Mesendoderm (in vitro differentiated cells): ENCODE results near the gene SRBD1.

Experiments used
- DNase-seq: peaks from one replicate; pipeline ENCODE4 v3.0.0; 2013
- H2AK5ac ChIP-seq: 2 replicates; pipeline ENCODE4 v1.6.1; 2013; ENCODE audit warnings: low read length, inconsistent platforms
- H2BK120ac ChIP-seq: 2 replicates; pipeline ENCODE4 v1.6.1; 2013; ENCODE audit warnings: low read depth, mild to moderate bottlenecking, low read length, moderate library complexity, mixed read lengths
- H2BK15ac ChIP-seq: replicated peaks from 2 replicates; pipeline ENCODE4 v1.6.1; 2013; ENCODE audit warnings: low read depth, mild to moderate bottlenecking, moderate library complexity
- H2BK5ac ChIP-seq: 2 replicates; pipeline ENCODE4 v1.6.1; 2013; ENCODE audit warnings: low read length, inconsistent platforms
- H3K18ac ChIP-seq: 2 replicates; pipeline ENCODE4 v1.6.1; 2013; ENCODE audit warnings: mild to moderate bottlenecking, low read length, mixed read lengths
- H3K23ac ChIP-seq: one replicate; pipeline ENCODE4 v1.6.1; 2013; ENCODE audit warnings: low read length
- H3K27ac ChIP-seq: 2 replicates; pipeline ENCODE4 v1.5.1; 2013; ENCODE audit warnings: low read depth, mild to moderate bottlenecking, inconsistent platforms, low read length, moderate library complexity
- H3K27me3 ChIP-seq: 2 replicates; pipeline ENCODE4 v1.6.1; 2013; ENCODE audit warnings: low read length, control low read depth, mild to moderate bottlenecking, inconsistent platforms; ENCODE audit not compliant: insufficient read depth, poor library complexity
- H3K36me3 ChIP-seq: 2 replicates; pipeline ENCODE4 v1.6.1; 2013; ENCODE audit warnings: low read length, inconsistent platforms; ENCODE audit not compliant: control insufficient read depth, insufficient read depth
- H3K4ac ChIP-seq: one replicate; pipeline ENCODE4 v1.6.1; 2013; ENCODE audit warnings: low read depth, mild to moderate bottlenecking, low read length, moderate library complexity
- H3K4me1 ChIP-seq: 2 replicates; pipeline ENCODE4 v1.6.1; 2013; ENCODE audit warnings: low read depth, low read length, inconsistent platforms; ENCODE audit not compliant: control insufficient read depth
- H3K4me2 ChIP-seq: 2 replicates; pipeline ENCODE4 v1.6.1; 2013; ENCODE audit warnings: low read length
- H3K4me3 ChIP-seq: 2 replicates; pipeline ENCODE4 v1.5.1; 2013; ENCODE audit warnings: mild to moderate bottlenecking, low read length
- H3K56ac ChIP-seq: one replicate; pipeline ENCODE4 v1.6.1; 2013; ENCODE audit warnings: low read length
- H3K79me1 ChIP-seq: 2 replicates; pipeline ENCODE4 v1.6.1; 2013; ENCODE audit warnings: low read length, inconsistent platforms
- H3K79me2 ChIP-seq: 2 replicates; pipeline ENCODE4 v1.6.1; 2013; ENCODE audit warnings: mild to moderate bottlenecking, low read length; ENCODE audit not compliant: control insufficient read depth, insufficient read depth
- H3K9ac ChIP-seq: 2 replicates; pipeline ENCODE4 v1.6.1; 2013; ENCODE audit warnings: low read length, inconsistent platforms
- H4K5ac ChIP-seq: one replicate; pipeline ENCODE4 v1.6.1; 2013; ENCODE audit warnings: low read length
- H4K8ac ChIP-seq: one replicate; pipeline ENCODE4 v1.6.1; 2013; ENCODE audit warnings: low read depth, mild to moderate bottlenecking, control low read depth, low read length, moderate library complexity
- WGBS: extraction: QIAGEN DNeasy Blood & Tissue Kit; methylation state at CpG from one replicate; pipeline ENCODE4 v1.1.7; 2013; ENCODE audit warnings: low lambda C conversion rate, missing lambda C conversion rate; ENCODE audit not compliant: insufficient coverage; ENCODE audit errors: extremely low coverage; 5-methylcytosine and 5-hydroxymethylcytosine counted together

Gene SRBD1

DNA sequence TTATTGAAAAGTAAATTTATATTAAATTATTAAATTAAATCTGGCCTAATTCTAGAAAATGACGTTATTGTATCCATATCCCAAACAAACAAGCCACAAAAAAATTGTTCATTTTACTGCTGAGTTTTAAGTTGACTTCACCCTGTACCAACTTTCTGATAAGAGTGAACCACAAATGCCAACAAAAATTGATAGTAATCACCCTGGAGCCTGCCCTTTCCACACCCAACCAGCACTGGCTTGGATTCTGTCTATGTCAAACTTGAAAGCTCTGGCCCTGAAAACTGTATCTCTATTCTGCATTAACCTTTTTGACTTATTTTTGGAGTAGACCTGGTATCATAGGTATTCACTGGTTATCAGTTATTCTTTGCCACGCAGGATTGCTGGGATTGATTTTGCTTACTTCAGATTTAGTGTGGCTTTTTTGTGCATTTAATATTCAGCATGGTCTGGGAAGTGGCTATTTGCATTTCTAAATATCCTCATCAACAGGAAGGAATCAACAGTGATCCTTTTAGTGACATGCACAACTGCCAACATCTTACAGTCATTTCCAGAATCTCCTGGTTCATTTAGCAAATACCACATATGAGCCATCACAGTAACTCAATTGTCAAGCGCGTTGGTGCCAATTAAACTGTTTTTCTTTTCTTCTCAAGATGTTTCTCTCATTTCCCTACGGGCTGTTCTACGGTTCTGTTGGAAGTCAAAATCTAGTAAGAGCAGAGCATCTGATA lies 11.4 kb upstream of the SRBD1 start:
- no peaks in the 10 kb centered on the region for H3K4me1 ChIP-seq
- no peaks in the 10 kb centered on the region for H3K36me3 ChIP-seq

DNA sequence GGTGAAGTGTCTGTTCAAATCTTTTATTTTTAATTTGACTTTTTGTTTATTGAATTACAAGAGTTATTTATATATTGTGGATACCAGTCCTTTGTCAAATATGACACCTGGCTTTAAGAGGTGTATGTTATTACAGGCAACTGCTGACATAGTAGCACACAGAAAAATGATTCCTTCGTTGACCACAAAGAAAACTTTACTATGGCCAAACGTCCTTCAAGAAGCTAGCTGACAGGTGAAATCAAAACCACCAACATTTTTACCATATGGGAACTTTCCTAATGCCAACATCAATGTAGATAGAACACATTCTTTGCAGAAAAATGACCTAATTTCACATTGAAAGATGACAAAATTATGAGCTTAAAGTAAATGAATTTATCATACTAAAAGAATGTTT lies 6.4 kb upstream of the SRBD1 start:
- H2BK15ac ChIP-seq = no peak overlapping the region
- H3K9ac ChIP-seq = no peak overlapping the region
- H3K4me3 ChIP-seq = no peak overlapping the region
- H3K4me1 ChIP-seq = no peaks in the 10 kb centered on the region
- H2AK5ac ChIP-seq = no peak overlapping the region
- no peak overlapping the region for H3K23ac ChIP-seq
- H3K4me2 ChIP-seq = no peak overlapping the region
- no peak overlapping the region for H4K8ac ChIP-seq
- H3K27ac ChIP-seq = no peak overlapping the region
- H3K79me2 ChIP-seq = no peaks in the 10 kb centered on the region
- no peaks in the 10 kb centered on the region for H3K36me3 ChIP-seq
- no peak overlapping the region for H4K5ac ChIP-seq
- DNase-seq = no peak
- no peaks in the 10 kb centered on the region for H3K79me1 ChIP-seq
- no CpG with 5 or more reads among the region's 2 CpGs for WGBS
- H3K4ac ChIP-seq = no peak overlapping the region
- H2BK5ac ChIP-seq = no peak overlapping the region
- no peak overlapping the region for H3K18ac ChIP-seq
- H3K56ac ChIP-seq = no peak overlapping the region
- H3K27me3 ChIP-seq = no peaks in the 10 kb centered on the region
- H2BK120ac ChIP-seq = no peak overlapping the region

More for the DNA sequence above, 11.4 kb upstream of the SRBD1 start:
- no peak overlapping the region for H3K27ac ChIP-seq
- H3K4me3 ChIP-seq = no peak overlapping the region
- no peak overlapping the region for H4K5ac ChIP-seq
- H2BK15ac ChIP-seq = no peak overlapping the region
- H3K9ac ChIP-seq = no peak overlapping the region
- no peak overlapping the region for H3K56ac ChIP-seq
- no peak overlapping the region for H4K8ac ChIP-seq
- DNase-seq = no peak
- no peak overlapping the region for H2AK5ac ChIP-seq
- no peaks in the 10 kb centered on the region for H3K79me1 ChIP-seq
- H3K4me2 ChIP-seq = no peak overlapping the region
- H3K18ac ChIP-seq = no peak overlapping the region
- H3K23ac ChIP-seq = no peak overlapping the region
- WGBS = no CpG with 5 or more reads among the region's 6 CpGs
- H2BK5ac ChIP-seq = no peak overlapping the region
- H3K79me2 ChIP-seq = no peaks in the 10 kb centered on the region
- no peaks in the 10 kb centered on the region for H3K27me3 ChIP-seq
- no peak overlapping the region for H2BK120ac ChIP-seq
- H3K4ac ChIP-seq = no peak overlapping the region

DNA sequence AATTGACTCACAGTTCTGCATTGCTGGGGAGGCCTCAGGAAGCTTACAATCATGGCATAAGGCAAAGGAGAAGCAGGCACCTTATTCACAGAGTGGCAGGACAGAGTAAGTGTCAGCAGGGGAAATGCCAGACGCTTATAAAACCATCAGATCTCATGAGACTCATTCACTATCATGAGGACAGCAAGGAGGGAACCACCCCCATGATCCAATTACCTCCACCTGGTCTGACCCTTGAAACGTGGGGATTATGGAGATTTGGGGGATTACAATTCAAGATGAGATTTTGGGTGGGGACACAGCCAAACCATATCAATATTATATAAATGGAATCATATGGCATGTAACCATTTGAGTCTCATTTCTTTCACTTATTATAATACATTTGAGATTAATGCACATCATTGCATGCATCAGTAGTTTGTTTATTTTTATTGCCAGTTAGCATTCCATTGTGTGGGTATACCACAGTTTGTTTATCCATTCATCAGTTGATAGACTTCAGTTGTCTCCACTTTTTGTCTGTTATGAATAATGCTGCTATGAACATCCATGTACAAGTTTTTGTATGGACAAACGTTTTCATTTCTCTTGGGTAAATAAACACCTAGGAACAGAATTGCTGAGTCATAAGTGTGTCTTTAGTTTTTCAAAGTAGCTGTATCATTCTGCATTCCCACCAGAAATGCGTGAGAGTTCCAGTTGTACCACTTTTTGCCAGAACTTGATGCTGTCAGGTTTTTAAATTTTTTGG lies 5.8 kb upstream of the SRBD1 start:
- Histone ChIP-seq H2BK5ac (no peak overlapping the region), H3K4ac (no peak overlapping the region), H4K8ac (no peak overlapping the region), H3K9ac (no peak overlapping the region), H3K4me1 (no peaks in the 10 kb centered on the region), H3K56ac (no peak overlapping the region), H3K27ac (no peak overlapping the region), H3K18ac (no peak overlapping the region), H3K4me2 (no peak overlapping the region), H2BK15ac (no peak overlapping the region), H2BK120ac (no peak overlapping the region), H3K36me3 (no peaks in the 10 kb centered on the region), H2AK5ac (no peak overlapping the region), H3K27me3 (no peaks in the 10 kb centered on the region), H3K79me1 (no peaks in the 10 kb centered on the region), H3K23ac (no peak overlapping the region), H3K79me2 (no peaks in the 10 kb centered on the region), H3K4me3 (no peak overlapping the region), H4K5ac (no peak overlapping the region)
- no peak for DNase-seq
- WGBS = no CpG with 5 or more reads among the region's 4 CpGs

DNA sequence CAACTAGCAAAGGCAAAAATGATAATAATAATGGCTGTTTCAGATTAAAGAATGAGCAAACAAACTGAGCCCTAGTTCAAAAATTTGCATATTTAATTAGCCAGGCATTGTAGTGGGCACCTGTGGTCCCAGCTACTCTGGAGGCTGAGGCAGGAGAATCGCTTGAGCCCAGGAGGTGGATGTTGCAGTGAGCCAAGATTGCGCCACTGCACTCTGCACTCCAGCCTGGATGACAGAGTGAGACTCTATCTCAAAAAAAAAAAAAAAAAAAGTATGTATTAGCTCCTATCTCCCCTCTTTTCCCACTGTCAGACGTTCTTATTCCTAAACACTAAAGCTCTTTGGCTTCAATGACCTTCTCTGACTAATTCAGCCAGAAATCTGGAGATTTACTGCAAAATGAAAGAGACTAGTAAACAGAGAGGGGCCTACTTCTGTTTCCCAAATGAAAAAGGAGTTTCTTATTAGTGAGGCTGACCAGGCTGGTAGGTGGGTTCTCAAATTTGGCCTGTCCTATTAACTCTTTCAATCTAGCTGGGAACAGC lies 3.9 kb upstream of the SRBD1 start:
- Histone ChIP-seq H3K4ac (no peak overlapping the region), H2BK15ac (no peak overlapping the region), H3K79me2 (peaks cover 3% of the 10 kb centered on the region), H3K23ac (no peak overlapping the region), H3K27ac (no peak overlapping the region), H3K27me3 (no peaks in the 10 kb centered on the region), H4K5ac (no peak overlapping the region), H3K56ac (no peak overlapping the region), H3K18ac (no peak overlapping the region), H3K4me3 (no peak overlapping the region), H2AK5ac (no peak overlapping the region), H2BK120ac (no peak overlapping the region), H3K4me2 (no peak overlapping the region), H3K36me3 (no peaks in the 10 kb centered on the region), H3K4me1 (no peaks in the 10 kb centered on the region), H4K8ac (no peak overlapping the region), H3K9ac (no peak overlapping the region), H3K79me1 (peaks cover 2% of the 10 kb centered on the region), H2BK5ac (no peak overlapping the region)
- no peak for DNase-seq
- WGBS = no CpG with 5 or more reads among the region's 3 CpGs

DNA sequence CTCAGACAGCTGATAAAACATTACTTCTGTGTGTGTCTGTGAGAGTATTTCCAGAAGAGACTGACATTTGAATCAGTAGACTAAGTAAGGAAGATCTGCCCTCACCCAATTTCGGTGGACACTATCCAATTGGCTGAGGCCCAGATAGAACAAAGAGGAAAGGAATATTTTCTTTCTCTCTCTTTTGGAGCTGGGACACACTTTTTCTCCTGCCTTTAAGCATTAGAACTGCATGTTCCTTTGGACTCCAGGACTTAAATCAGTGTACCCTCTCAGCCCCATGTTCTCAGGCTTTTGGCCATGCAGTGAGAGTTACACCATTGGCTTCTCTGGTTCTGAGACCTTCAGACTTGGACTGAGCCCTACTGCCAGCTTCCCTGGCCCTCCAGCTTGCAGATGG lies 3.3 kb upstream of the SRBD1 start:
- H3K36me3 ChIP-seq = no peaks in the 10 kb centered on the region
- H3K4me3 ChIP-seq = no peak overlapping the region
- DNase-seq = no peak
- H2BK5ac ChIP-seq = no peak overlapping the region
- no peak overlapping the region for H2BK15ac ChIP-seq
- H3K23ac ChIP-seq = no peak overlapping the region
- H3K79me2 ChIP-seq = peaks cover 4% of the 10 kb centered on the region
- no peak overlapping the region for H4K5ac ChIP-seq
- H3K27ac ChIP-seq = no peak overlapping the region
- no peaks in the 10 kb centered on the region for H3K27me3 ChIP-seq
- no peak overlapping the region for H4K8ac ChIP-seq
- H3K4me2 ChIP-seq = no peak overlapping the region
- H3K18ac ChIP-seq = no peak overlapping the region
- no peak overlapping the region for H2AK5ac ChIP-seq
- no peak overlapping the region for H3K9ac ChIP-seq
- no peak overlapping the region for H3K4ac ChIP-seq
- no peak overlapping the region for H3K56ac ChIP-seq
- H3K4me1 ChIP-seq = no peaks in the 10 kb centered on the region
- H2BK120ac ChIP-seq = no peak overlapping the region
- no CpG with 5 or more reads among the region's 1 CpG for WGBS
- peaks cover 4% of the 10 kb centered on the region for H3K79me1 ChIP-seq
